Measurements from ENCODE around the gene NT5C3B. TPM values are rescaled to one million over a fixed set of nuclear protein-coding genes. Genes with fewer than 3 reads are reported as not detected.
"Not testable (repeated sequence)": the region's sequence is repeated elsewhere in the genome, so short reads cannot be mapped to it uniquely, and the experiment has no call there.

Gene NT5C3B
- total RNA-seq, 1 donor from 2014 or later, result 18.1 TPM

GRCh38 chr17:41793784-41794539 lies 42.1 kb downstream of the NT5C3B start:
- ATAC-seq, result peak; percentile 21
- intact Hi-C loops (cut with DNase I), result loop anchor here (2.0 kb wide), 1 partner anchor 17 kb away; no protein-coding TSS in a partner anchor
- DNase-seq (ENCODE audit: missing footprints), result peak; percentile 64

GRCh38 chr17:41792845-41793783 lies 42.9 kb downstream of the NT5C3B start:
- ATAC-seq, result peak; percentile 88
- DNase-seq (ENCODE audit: missing footprints), result peak; percentile 70
- intact Hi-C loops (cut with DNase I), result loop anchor here (2.0 kb wide), 1 partner anchor 16 kb away; no protein-coding TSS in a partner anchor

GRCh38 chr17:41787021-41787418 lies 49.0 kb downstream of the NT5C3B start:
- ATAC-seq (no peak), DNase-seq (ENCODE audit: missing footprints) (no peak)
- intact Hi-C loops (cut with DNase I), result no loop called here

GRCh38 chr17:41786227-41787020 lies 49.6 kb downstream of the NT5C3B start, which contains the start of gene JUP:
Gene JUP, minus strand, starts transcription at chr17:41786711. Its CDS starts 14,857 bp downstream, at chr17:41771854.
- intact Hi-C loops (cut with DNase I), result no loop called here
- ATAC-seq (peak; percentile 93), DNase-seq (ENCODE audit: missing footprints) (peak; percentile 100)

GRCh38 chr17:41785859-41786226 lies 50.2 kb downstream of the NT5C3B start:
- DNase-seq (ENCODE audit: missing footprints), result peak; percentile 65
- no peak for ATAC-seq
- intact Hi-C loops (cut with DNase I), result no loop called here

- intact Hi-C loops (cut with DNase I), result no loop called here
Observed at GRCh38 chr17:41785091-41785858, 50.8 kb downstream of the NT5C3B start.

GRCh38 chr17:41784207-41784744 lies 51.8 kb downstream of the NT5C3B start:
- ATAC-seq (peak; percentile 13), DNase-seq (ENCODE audit: missing footprints) (peak; percentile 65)

More at GRCh38 chr17:41785091-41785858, 50.8 kb downstream of the NT5C3B start:
- ATAC-seq (no peak), DNase-seq (ENCODE audit: missing footprints) (peak; percentile 74)

GRCh38 chr17:41782142-41782541 lies 53.9 kb downstream of the NT5C3B start:
- DNase-seq (ENCODE audit: missing footprints) (peak; percentile 86), ATAC-seq (peak; percentile 60)
- intact Hi-C loops (cut with DNase I), result no loop called here

More at GRCh38 chr17:41784207-41784744, 51.8 kb downstream of the NT5C3B start:
- intact Hi-C loops (cut with DNase I), result no loop called here

GRCh38 chr17:41781404-41782110 lies 54.5 kb downstream of the NT5C3B start:
- intact Hi-C loops (cut with DNase I), result no loop called here
- DNase-seq (ENCODE audit: missing footprints) (peak; percentile 60), ATAC-seq (no peak)

GRCh38 chr17:41779954-41780353 lies 56.1 kb downstream of the NT5C3B start:
- no peak for ATAC-seq
- intact Hi-C loops (cut with DNase I), result no loop called here
- DNase-seq (ENCODE audit: missing footprints), result no peak

GRCh38 chr17:41777574-41778188 lies 58.4 kb downstream of the NT5C3B start:
- DNase-seq (ENCODE audit: missing footprints), result peak; percentile 86
- ATAC-seq, result peak; percentile 55
- intact Hi-C loops (cut with DNase I), result loop anchor here (2.0 kb wide), 1 partner anchor 15 kb away; no protein-coding TSS in a partner anchor

- intact Hi-C loops (cut with DNase I), result loop anchor here (2.0 kb wide), 1 partner anchor 16 kb away; no protein-coding TSS in a partner anchor
- DNase-seq (ENCODE audit: missing footprints) (peak; percentile 81), ATAC-seq (peak; percentile 71)
Observed at GRCh38 chr17:41777157-41777573, 58.9 kb downstream of the NT5C3B start.

GRCh38 chr17:41776262-41776900 lies 59.7 kb downstream of the NT5C3B start:
- not testable (repeated sequence) for ATAC-seq
- peak; percentile 68 for DNase-seq (ENCODE audit: missing footprints)
- intact Hi-C loops (cut with DNase I), result loop anchor here (2.0 kb wide), 1 partner anchor 16 kb away; no protein-coding TSS in a partner anchor

- DNase-seq (ENCODE audit: missing footprints), result peak; percentile 67
- intact Hi-C loops (cut with DNase I), result loop anchor here (2.0 kb wide), 1 partner anchor 17 kb away; no protein-coding TSS in a partner anchor
- ATAC-seq, result peak; percentile 30
Observed at GRCh38 chr17:41775394-41776226, 60.4 kb downstream of the NT5C3B start.
